GM06990 (cell line): ENCODE results near the gene CLOCK.

ENCODE experiments used
- DNase-seq: peaks from one replicate; pipeline ENCODE4 v3.0.0-alpha.2; 2011; ENCODE audit not compliant: insufficient read length; ENCODE audit errors: extremely low read depth
- H3K27me3 ChIP-seq: replicated peaks from 2 replicates; pipeline ENCODE4 v1.6.0; 2011; ENCODE audit warnings: low read length; ENCODE audit not compliant: control insufficient read depth, insufficient read depth
- H3K36me3 ChIP-seq: 2 replicates; pipeline ENCODE4 v1.5.1; 2011; ENCODE audit warnings: low read length; ENCODE audit not compliant: control insufficient read depth, insufficient read depth
- H3K4me3 ChIP-seq: replicated peaks from 2 replicates; pipeline ENCODE4 v1.5.1; 2011; ENCODE audit warnings: low read depth, mild to moderate bottlenecking, control low read depth, low read length
- CTCF ChIP-seq: IDR thresholded peaks from 2 replicates; pipeline ENCODE4 v1.5.1; 2011; ENCODE audit warnings: low read length, control low read depth, mild to moderate bottlenecking, inconsistent platforms; ENCODE audit not compliant: insufficient read depth, poor library complexity, severe bottlenecking

Gene CLOCK

GRCh38 chr4:55437823-55438222, 108.9 kb downstream of the CLOCK start:
- Histone ChIP-seq H3K36me3 (peaks cover 2% of the 10 kb centered on the region; the same call in 1 of the 2 replicates), H3K27me3 (no peaks in the 10 kb centered on the region), H3K4me3 (no peak overlapping the region)
- no peak for TF ChIP-seq CTCF
- DNase-seq: no peak

GRCh38 chr4:55437356-55437796, 109.3 kb downstream of the CLOCK start:
- DNase-seq: no peak
- TF ChIP-seq CTCF: no peak
- peaks cover 2% of the 10 kb centered on the region for H3K36me3 ChIP-seq
- no peaks in the 10 kb centered on the region for H3K27me3 ChIP-seq
- H3K4me3 ChIP-seq: no peak overlapping the region

DNA sequence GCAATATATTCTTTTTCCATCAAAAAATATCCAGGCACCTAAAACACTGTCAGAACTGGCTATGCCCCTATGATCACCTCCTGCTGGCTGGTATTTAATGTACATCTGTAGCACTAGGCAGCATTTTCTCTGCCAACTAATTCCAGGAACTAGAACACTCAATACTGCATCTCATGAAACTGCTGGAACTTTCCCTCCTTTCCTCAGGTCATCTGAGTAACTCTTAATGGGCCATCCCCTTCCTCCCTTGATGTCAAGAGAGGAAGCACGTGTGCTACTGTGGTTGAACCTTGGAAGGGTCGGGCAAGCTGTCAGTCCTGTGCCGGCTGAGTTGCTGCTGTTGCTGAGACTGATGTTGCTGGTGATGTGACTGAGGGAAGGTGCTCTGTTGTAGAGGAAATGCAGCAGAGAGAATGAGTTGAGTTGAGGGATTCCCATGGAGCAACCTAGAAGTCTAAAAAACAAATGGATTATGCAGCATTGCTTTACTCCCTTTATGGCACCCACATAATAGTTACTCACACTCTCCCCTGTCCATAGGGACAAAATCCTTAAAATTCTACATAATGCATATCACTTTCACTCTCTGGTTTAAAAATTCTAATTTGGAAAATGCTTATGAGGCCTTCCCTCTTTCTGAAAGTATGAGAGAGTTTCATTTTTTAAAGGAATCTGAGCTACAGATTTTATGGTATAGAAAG, 111.4 kb downstream of the CLOCK start:
- peak; percentile 5 for DNase-seq
- no peak overlapping the region for H3K4me3 ChIP-seq
- peaks cover 2% of the 10 kb centered on the region for H3K36me3 ChIP-seq
- peak; percentile 16 for TF ChIP-seq CTCF
- H3K27me3 ChIP-seq: no peaks in the 10 kb centered on the region

- no peak overlapping the region for H3K4me3 ChIP-seq
- H3K27me3 ChIP-seq: no peaks in the 10 kb centered on the region
- no peak for TF ChIP-seq CTCF
- H3K36me3 ChIP-seq: peaks cover 2% of the 10 kb centered on the region
- no peak for DNase-seq
Observed at GRCh38 chr4:55431710-55432336, 114.9 kb downstream of the CLOCK start.

DNA sequence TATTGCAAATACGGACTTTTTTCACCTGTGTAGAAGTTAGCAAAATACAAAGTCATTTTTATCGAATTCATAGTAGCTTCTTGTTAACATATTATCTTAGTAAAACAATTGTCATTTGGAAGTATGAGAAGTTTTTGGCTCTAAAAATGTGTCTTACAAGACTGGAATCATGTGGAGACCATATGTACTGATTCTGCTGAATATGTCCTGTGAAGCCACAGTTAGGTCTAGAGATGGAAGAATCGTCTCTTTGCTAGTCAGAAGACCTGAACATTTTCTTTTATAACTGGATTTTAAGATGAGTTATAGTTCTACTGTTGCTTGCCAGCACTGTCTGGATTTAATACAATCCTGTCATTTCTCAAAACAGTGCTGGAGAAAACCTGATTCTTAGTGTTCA, 121.9 kb downstream of the CLOCK start:
- DNase-seq: no peak
- TF ChIP-seq CTCF: no peak
- no peaks in the 10 kb centered on the region for H3K27me3 ChIP-seq
- no peak overlapping the region for H3K4me3 ChIP-seq
- peaks cover 21% of the 10 kb centered on the region for H3K36me3 ChIP-seq
